ENCODE results near the gene PLXNA4.
A peak's percentile ranks its signal among the peaks of the same experiment; 100 is the strongest.

The PLXNA4 gene

DNA sequence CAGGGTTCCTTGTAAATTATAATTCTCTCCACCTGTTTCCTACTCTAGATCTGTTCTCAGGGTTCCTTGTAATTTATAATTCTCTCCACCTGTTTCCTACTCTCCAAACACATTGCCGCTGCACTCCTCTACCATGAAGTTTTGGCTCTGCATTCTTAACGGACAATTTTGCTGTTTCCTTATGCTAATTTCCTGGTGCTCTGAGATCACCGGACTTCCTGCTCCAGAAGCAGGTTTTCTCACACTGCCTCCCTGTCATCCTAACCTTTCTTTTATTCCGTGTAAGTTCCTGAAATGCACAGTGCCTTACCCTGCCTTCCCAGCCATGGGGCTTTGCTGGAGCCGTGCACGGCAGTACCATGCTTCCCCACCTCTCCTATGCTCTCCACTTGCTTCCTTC, 256.8 kb downstream of the PLXNA4 start:
- TF ChIP-seq, protein P1, sequence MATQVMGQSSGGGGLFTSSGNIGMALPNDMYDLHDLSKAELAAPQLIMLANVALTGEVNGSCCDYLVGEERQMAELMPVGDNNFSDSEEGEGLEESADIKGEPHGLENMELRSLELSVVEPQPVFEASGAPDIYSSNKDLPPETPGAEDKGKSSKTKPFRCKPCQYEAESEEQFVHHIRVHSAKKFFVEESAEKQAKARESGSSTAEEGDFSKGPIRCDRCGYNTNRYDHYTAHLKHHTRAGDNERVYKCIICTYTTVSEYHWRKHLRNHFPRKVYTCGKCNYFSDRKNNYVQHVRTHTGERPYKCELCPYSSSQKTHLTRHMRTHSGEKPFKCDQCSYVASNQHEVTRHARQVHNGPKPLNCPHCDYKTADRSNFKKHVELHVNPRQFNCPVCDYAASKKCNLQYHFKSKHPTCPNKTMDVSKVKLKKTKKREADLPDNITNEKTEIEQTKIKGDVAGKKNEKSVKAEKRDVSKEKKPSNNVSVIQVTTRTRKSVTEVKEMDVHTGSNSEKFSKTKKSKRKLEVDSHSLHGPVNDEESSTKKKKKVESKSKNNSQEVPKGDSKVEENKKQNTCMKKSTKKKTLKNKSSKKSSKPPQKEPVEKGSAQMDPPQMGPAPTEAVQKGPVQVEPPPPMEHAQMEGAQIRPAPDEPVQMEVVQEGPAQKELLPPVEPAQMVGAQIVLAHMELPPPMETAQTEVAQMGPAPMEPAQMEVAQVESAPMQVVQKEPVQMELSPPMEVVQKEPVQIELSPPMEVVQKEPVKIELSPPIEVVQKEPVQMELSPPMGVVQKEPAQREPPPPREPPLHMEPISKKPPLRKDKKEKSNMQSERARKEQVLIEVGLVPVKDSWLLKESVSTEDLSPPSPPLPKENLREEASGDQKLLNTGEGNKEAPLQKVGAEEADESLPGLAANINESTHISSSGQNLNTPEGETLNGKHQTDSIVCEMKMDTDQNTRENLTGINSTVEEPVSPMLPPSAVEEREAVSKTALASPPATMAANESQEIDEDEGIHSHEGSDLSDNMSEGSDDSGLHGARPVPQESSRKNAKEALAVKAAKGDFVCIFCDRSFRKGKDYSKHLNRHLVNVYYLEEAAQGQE (IDR thresholded peaks at IDR 0.05; ENCODE audit: insufficient read depth in 1 of 2, low read depth in 2 of 2, low read length in 2 of 2): no peak
- TF ChIP-seq TAF1 (IDR thresholded peaks at IDR 0.05; ENCODE audit: borderline replicate concordance, insufficient read depth, low read length): no peak
- TF ChIP-seq POLR2AphosphoS5 (IDR thresholded peaks at IDR 0.05; ENCODE audit: low read depth, low read length): no peak
- TF ChIP-seq FOXP2 (optimal IDR thresholded peaks at IDR 0.05; ENCODE audit: borderline replicate concordance, extremely low read depth, extremely low read length, insufficient read depth): no peak
- no peak for TF ChIP-seq SIN3A (IDR thresholded peaks at IDR 0.05; ENCODE audit: borderline replicate concordance, insufficient read depth, low read length)

DNA sequence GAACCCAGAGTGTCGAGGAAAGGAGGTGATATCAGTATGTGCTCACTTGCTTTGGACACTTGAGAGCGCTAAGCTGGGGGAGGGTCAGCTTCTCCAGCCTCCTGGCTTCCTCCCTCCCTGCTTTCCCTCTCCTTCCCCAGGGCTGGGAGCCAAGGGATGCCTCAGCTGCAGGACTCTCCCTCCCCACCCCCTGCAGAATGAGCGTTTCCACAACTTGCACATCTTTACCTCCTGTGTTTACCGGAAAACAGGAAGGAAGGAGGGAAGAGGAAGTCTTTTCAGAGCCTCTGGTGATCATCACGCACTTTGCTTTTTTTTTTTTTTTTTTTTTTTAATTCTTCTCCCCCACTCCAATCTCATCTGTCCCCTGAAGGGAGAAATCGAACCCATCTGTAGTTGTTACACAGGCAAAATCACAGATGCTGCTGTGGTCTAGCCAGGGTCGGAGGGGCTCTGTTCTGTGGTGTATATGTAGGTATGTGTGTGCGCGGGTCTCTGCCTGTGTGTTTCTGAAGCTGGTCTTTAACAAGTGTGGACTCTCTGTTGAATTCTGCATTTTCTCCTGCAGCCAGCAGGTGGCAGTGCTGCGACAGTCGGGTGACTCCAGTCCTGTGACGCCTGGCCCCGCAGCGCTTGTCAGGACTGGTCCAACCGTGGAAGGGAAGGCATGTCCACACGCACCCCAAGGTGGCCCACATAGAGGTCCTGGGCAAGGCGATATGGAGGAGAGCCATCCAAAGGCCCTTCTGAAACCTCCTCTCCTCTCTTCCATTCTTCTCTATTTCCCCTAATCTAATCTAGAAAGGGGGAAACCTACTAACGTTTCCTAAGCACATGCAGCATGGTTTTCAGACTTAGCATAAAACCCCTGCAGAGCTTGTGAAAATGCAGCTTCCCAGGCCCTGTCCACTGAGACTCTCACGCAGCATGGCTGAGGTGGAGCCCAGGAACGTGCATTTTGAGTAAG, 257.6 kb downstream of the PLXNA4 start:
- peak; percentile 52 for TF ChIP-seq FOXP2 (optimal IDR thresholded peaks at IDR 0.05; ENCODE audit: borderline replicate concordance, extremely low read depth, extremely low read length, insufficient read depth)
- TF ChIP-seq, protein P1 (IDR thresholded peaks at IDR 0.05; ENCODE audit: insufficient read depth in 1 of 2, low read depth in 2 of 2, low read length in 2 of 2): peak in 1 of 2 experiments; percentile 7; a peak in 1 of 4 replicates
- TF ChIP-seq SIN3A (IDR thresholded peaks at IDR 0.05; ENCODE audit: borderline replicate concordance, insufficient read depth, low read length): no peak

DNA sequence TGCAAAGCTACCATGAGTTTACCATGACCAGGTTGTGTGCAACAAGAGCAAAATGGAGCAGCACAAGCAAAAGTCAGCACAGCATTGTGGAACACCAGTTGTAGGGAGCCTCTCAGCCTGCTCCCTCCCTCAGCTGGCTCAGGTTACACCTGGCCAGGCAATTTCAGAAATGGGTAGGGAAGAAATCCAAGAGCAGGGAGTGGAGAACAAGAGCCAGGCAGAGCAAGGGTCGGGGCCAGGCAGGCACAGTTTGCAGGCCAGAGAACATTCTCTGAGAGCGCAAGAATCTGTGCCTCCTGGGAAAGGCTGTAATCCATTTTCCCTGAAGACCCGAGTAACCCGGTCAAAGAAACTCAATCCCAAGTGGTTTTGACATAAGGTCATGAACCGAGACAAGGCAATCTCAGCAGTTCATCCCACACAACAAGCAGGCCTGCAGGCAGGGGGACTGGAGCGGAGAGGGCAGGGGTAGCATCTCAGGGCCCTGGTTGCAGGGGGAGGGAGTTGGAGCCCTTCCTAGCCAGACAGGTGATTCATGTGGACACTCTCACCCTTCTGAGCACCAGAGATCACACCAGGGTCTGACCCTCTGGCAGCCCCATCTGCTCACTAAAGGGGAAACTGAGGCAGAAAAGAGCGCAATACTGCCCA, 258.4 kb downstream of the PLXNA4 start:
- TF ChIP-seq SIN3A (IDR thresholded peaks at IDR 0.05; ENCODE audit: borderline replicate concordance, insufficient read depth, low read length) (no peak), POLR2AphosphoS5 (IDR thresholded peaks at IDR 0.05; ENCODE audit: low read depth, low read length) (no peak), FOXP2 (optimal IDR thresholded peaks at IDR 0.05; ENCODE audit: borderline replicate concordance, extremely low read depth, extremely low read length, insufficient read depth) (no peak)
- TF ChIP-seq, protein P1 (IDR thresholded peaks at IDR 0.05; ENCODE audit: insufficient read depth in 1 of 2, low read depth in 2 of 2, low read length in 2 of 2): no peak

DNA sequence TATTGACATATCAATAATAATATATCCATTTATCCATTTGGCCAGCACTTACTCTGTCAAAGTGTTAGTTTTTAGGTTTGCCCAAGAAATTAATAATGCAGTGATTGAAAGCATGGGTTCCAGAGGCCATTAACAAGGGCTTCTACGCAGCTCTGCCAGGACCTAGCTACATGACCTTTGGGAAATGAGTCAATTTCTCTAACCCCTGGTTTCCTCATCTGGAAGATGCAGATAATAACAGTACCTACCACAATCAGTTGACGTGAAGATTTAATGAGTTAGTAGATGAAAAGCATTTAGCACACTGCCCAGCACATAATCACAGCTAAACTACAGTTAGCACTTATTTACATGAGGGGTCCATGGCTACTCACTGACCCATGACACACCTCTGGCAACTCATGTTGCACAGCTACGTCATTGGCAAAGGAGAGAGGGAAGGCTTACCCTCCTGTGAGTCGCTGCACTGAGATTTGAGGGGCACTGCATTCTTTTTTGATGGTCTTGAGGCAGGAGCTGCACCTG, 263.7 kb downstream of the PLXNA4 start:
- TF ChIP-seq, protein P1 (IDR thresholded peaks at IDR 0.05; ENCODE audit: insufficient read depth in 1 of 2, low read depth in 2 of 2, low read length in 2 of 2): no peak
